Renal cortical epithelial cell (primary cell): ENCODE measurements around the gene KBTBD4. TPM values are rescaled to one million over a fixed set of nuclear protein-coding genes. Genes with fewer than 3 reads are reported as not detected.

Experiments
- DNase-seq: peaks from one replicate; pipeline ENCODE4 v3.0.0-alpha.2; 2011; ENCODE audit warnings: low read depth
- total RNA-seq: library from RNA; depleted of rRNA; stranded (reverse); fragments of >200 nt; gene quantifications from 2 replicates; pipeline ENCODE4 v1.2.3, GENCODE V29; 2014

The KBTBD4 gene
- 28.1 and 31.7 TPM in 2 replicates for total RNA-seq

- peak; percentile 73 for DNase-seq
Measured at GRCh38 chr11:47578524-47579494, at the start of gene KBTBD4, which contains the start of gene NDUFS3. TSS of gene KBTBD4 (minus strand) at chr11:47578970. CDS start at chr11:47578951, 19 bp downstream. TSS of gene NDUFS3 (plus strand) at chr11:47579074. CDS start at chr11:47579092, 18 bp downstream.

GRCh38 chr11:47628026-47628425 lies 49.3 kb upstream of the KBTBD4 start:
- no peak for DNase-seq

- no peak for DNase-seq
Measured at GRCh38 chr11:47626234-47626633, 47.5 kb upstream of the KBTBD4 start.

GRCh38 chr11:47620836-47621378 lies 42.1 kb upstream of the KBTBD4 start:
- DNase-seq = no peak

- DNase-seq = peak; percentile 44
Measured at GRCh38 chr11:47617417-47617809, 38.6 kb upstream of the KBTBD4 start.

- DNase-seq = peak; percentile 63
Measured at GRCh38 chr11:47616726-47617416, 38.1 kb upstream of the KBTBD4 start.

- no peak for DNase-seq
Measured at GRCh38 chr11:47615249-47615648, 36.5 kb upstream of the KBTBD4 start.

- DNase-seq = no peak
Measured at GRCh38 chr11:47611348-47611794, 32.6 kb upstream of the KBTBD4 start.

- no peak for DNase-seq
Measured at GRCh38 chr11:47609675-47610074, 30.9 kb upstream of the KBTBD4 start.

GRCh38 chr11:47607380-47607779 lies 28.6 kb upstream of the KBTBD4 start:
- peak; percentile 63 for DNase-seq

- DNase-seq = no peak
Measured at GRCh38 chr11:47606731-47607130, 28.0 kb upstream of the KBTBD4 start.

- DNase-seq = no peak
Measured at GRCh38 chr11:47605921-47606320, 27.2 kb upstream of the KBTBD4 start.

GRCh38 chr11:47603295-47603694 lies 24.5 kb upstream of the KBTBD4 start:
- DNase-seq = no peak

- DNase-seq = no peak
Measured at GRCh38 chr11:47599902-47600301, 21.1 kb upstream of the KBTBD4 start.

GRCh38 chr11:47595967-47596366 lies 17.2 kb upstream of the KBTBD4 start:
- DNase-seq = no peak

GRCh38 chr11:47595029-47595428 lies 16.3 kb upstream of the KBTBD4 start:
- DNase-seq = no peak

- DNase-seq = no peak
Measured at GRCh38 chr11:47593934-47594855, 15.4 kb upstream of the KBTBD4 start, which contains the start of gene C1QTNF4. TSS of gene C1QTNF4 (minus strand) at chr11:47594411. CDS start at chr11:47590810, 3,601 bp downstream.

- DNase-seq = no peak
Measured at GRCh38 chr11:47593492-47593933, 14.7 kb upstream of the KBTBD4 start.

GRCh38 chr11:47592970-47593369 lies 14.2 kb upstream of the KBTBD4 start:
- no peak for DNase-seq

GRCh38 chr11:47592251-47592650 lies 13.5 kb upstream of the KBTBD4 start:
- DNase-seq = no peak

GRCh38 chr11:47591764-47592163 lies 13.0 kb upstream of the KBTBD4 start:
- DNase-seq = no peak
